GM12878 (cell line): Measurements from ENCODE around the gene CMTM3. TPM values are rescaled to one million over a fixed set of nuclear protein-coding genes. Genes with fewer than 3 reads are reported as not detected.

Source experiments
- ATAC-seq: fragments of 200-7000 bp; cut with Tn5 transposase; 3 replicates; pipeline ENCODE4 v1.9.1; 2020; ENCODE audit warnings: mild to moderate bottlenecking, moderate library complexity
- BruUV-seq: library from RNA; stranded (reverse); fragments of 400-500 nt; replicated peaks from 2 replicates; lab custom pipeline; 2021; lab: Mats Ljungman, UMichigan
- CTCF ChIA-PET: fragments of 300-600 bp; sonication (Branson Sonifier 250); formaldehyde crosslinking; extraction: SDS; loops from one replicate; lab custom pipeline; 2021; ENCODE audit warnings: inconsistent platforms; lab: Yijun Ruan, JAX
- POLR2A ChIA-PET: fragments of 350-600 bp; formaldehyde crosslinking; extraction: SDS; loops from one replicate; lab custom pipeline; 2021; ENCODE audit warnings: inconsistent platforms; lab: Charles Lee
- RAD21 ChIA-PET: fragments of 300-600 bp; sonication (Branson Sonifier 250); formaldehyde crosslinking; loops from one replicate; lab custom pipeline; 2023; ENCODE audit warnings: antibody characterized with exemption; ENCODE audit not compliant: unreplicated experiment; lab: Charles Lee
- SMC1A ChIA-PET: fragments of 300-600 bp; sonication (Branson Sonifier 250); formaldehyde crosslinking; loops from one replicate; lab custom pipeline; 2023; ENCODE audit not compliant: unreplicated experiment, uncharacterized antibody; lab: Charles Lee
- DNase-seq: peaks from one replicate; pipeline ENCODE4 v3.0.0-alpha.2; 2011; ENCODE audit warnings: low read depth, low spot score
- FAIRE-seq: peaks from 3 replicates; lab custom pipeline; 2011; peaks lifted over from hg19 to GRCh38; lab: Jason Lieb, UNC
- H2AFZ ChIP-seq: 2 replicates; pipeline ENCODE4 v1.6.0; 2011; ENCODE audit warnings: low read depth, low read length, control low read depth; ENCODE audit not compliant: control insufficient read depth
- H3K27ac ChIP-seq: 2 replicates; pipeline ENCODE4 v1.5.1; 2011; ENCODE audit warnings: control low read depth; ENCODE audit not compliant: control insufficient read depth, insufficient read depth
- H3K27me3 ChIP-seq, 2 experiments: replicated peaks in 1 of 2; 2 replicates each; pipeline versions ENCODE4 v1.6.0 to v1.6.1; 2011; ENCODE audit warnings: low read length in 1 of 2; ENCODE audit not compliant: control insufficient read depth in 2 of 2, insufficient read depth in 2 of 2
- H3K36me3 ChIP-seq, 2 experiments: 2 replicates each; pipeline ENCODE4 v1.5.1; 2011; ENCODE audit warnings: low read length in 1 of 2; ENCODE audit not compliant: control insufficient read depth in 2 of 2, insufficient read depth in 2 of 2
- H3K4me1 ChIP-seq: 2 replicates; pipeline ENCODE4 v1.6.1; 2011; ENCODE audit warnings: mild to moderate bottlenecking, low read length, moderate library complexity, mixed read lengths; ENCODE audit not compliant: control insufficient read depth, insufficient read depth
- H3K4me2 ChIP-seq: 2 replicates; pipeline ENCODE4 v1.6.0; 2011; ENCODE audit warnings: control low read depth; ENCODE audit not compliant: control insufficient read depth, insufficient read depth
- H3K4me3 ChIP-seq: fragments of 200-600 bp; sonication (generic); 2 replicates; pipeline ENCODE4 v1.5.1; 2016
- H3K79me2 ChIP-seq: 2 replicates; pipeline ENCODE4 v1.6.0; 2011; ENCODE audit warnings: low read length; ENCODE audit not compliant: control insufficient read depth, insufficient read depth
- H3K9ac ChIP-seq: 2 replicates; pipeline ENCODE4 v1.8.0; 2011; ENCODE audit warnings: low read length, control low read depth, mixed read lengths; ENCODE audit not compliant: control insufficient read depth, insufficient read depth
- H3K9me3 ChIP-seq: replicated peaks from 3 replicates; pipeline ENCODE4 v1.5.1; 2011; ENCODE audit warnings: mild to moderate bottlenecking, low read length; ENCODE audit not compliant: control insufficient read depth, insufficient read depth
- H4K20me1 ChIP-seq: 2 replicates; pipeline ENCODE4 v1.6.0; 2011; ENCODE audit not compliant: control insufficient read depth, insufficient read depth
- ATF2 ChIP-seq: IDR thresholded peaks from 2 replicates; pipeline ENCODE4 v1.6.1; 2012; ENCODE audit warnings: low read length, inconsistent platforms
- BACH1 ChIP-seq: fragments of 450-650 bp; IDR thresholded peaks from 2 replicates; pipeline ENCODE4 v1.6.1; 2017; ENCODE audit warnings: mild to moderate bottlenecking, borderline replicate concordance
- BCLAF1 ChIP-seq: fragments of 450-650 bp; IDR thresholded peaks from 2 replicates; pipeline ENCODE4 v1.6.1; 2017; ENCODE audit warnings: antibody characterized with exemption, mild to moderate bottlenecking, moderate library complexity
- BMI1 ChIP-seq: fragments of 450-650 bp; IDR thresholded peaks from 2 replicates; pipeline ENCODE4 v1.6.1; 2016; ENCODE audit warnings: mild to moderate bottlenecking, moderate library complexity, borderline replicate concordance
- BRCA1 ChIP-seq: IDR thresholded peaks from 2 replicates; pipeline ENCODE4 v1.6.1; 2011; ENCODE audit warnings: low read depth, low read length, improper control_type of control experiment
- CEBPB ChIP-seq, 2 experiments: fragments of 150-350 bp in 1 of 2; IDR thresholded peaks; 2 replicates each; pipeline ENCODE4 v1.6.1; 2012 to 2014; ENCODE audit warnings: low read depth in 2 of 2, low read length in 2 of 2, borderline replicate concordance in 1 of 2, inconsistent platforms in 1 of 2
- CHD2 ChIP-seq: IDR thresholded peaks from 2 replicates; pipeline ENCODE4 v1.6.1; 2011; ENCODE audit warnings: low read depth, low read length, improper control_type of control experiment, borderline replicate concordance
- CHD4 ChIP-seq: fragments of 200-600 bp; sonication (generic); IDR thresholded peaks from 2 replicates; pipeline ENCODE4 v1.6.1; 2016; ENCODE audit warnings: mild to moderate bottlenecking
- EGR1 ChIP-seq, 2 experiments: IDR thresholded peaks; 1 replicate in 1 of 2; 2 replicates in 1 of 2; pipeline ENCODE4 v1.6.1; 2011 to 2012; ENCODE audit warnings: low read depth in 2 of 2, low read length in 2 of 2, borderline replicate concordance in 1 of 2, mild to moderate bottlenecking in 1 of 2, moderate library complexity in 1 of 2
- NKRF ChIP-seq: fragments of 450-650 bp; conservative IDR thresholded peaks from 2 replicates; pipeline ENCODE4 v1.6.1; 2017; ENCODE audit warnings: mild to moderate bottlenecking, moderate library complexity
- PRDM15 ChIP-seq: fragments of 450-650 bp; formaldehyde crosslinking; IDR thresholded peaks from 2 replicates; pipeline ENCODE4 v1.4.0; 2020; ENCODE audit warnings: mild to moderate bottlenecking, moderate library complexity
- SP1 ChIP-seq: IDR thresholded peaks from one replicate; pipeline ENCODE4 v1.6.1; 2011; ENCODE audit warnings: low read depth, low read length
- WGBS: methylation state at CpG from one replicate; pipeline ENCODE4 v1.1.6; 2016; ENCODE audit warnings: low lambda C conversion rate; ENCODE audit not compliant: insufficient replicate concordance, insufficient coverage; ENCODE audit errors: missing lambda C conversion rate; 5-methylcytosine and 5-hydroxymethylcytosine counted together
- in situ Hi-C: fragments of 300-500 bp; cut with MboI; formaldehyde crosslinking; loops from 9 replicates; pipeline ENCODE4 v1.14.3; 2018; ENCODE audit warnings: mixed read lengths
- intact Hi-C: fragments of 100-400 bp; cut with micrococcal nuclease; formaldehyde crosslinking; loops from one replicate; pipeline ENCODE4 v1.14.2; 2022; ENCODE audit not compliant: unreplicated experiment
- polyA plus RNA-seq, 11 experiments: library from polyadenylated mRNA; depleted of rRNA in 4 of 11; unstranded in 6 of 11; stranded (reverse) in 5 of 11; fragments of >200 nt; fragmentation: Nextera tagmentation in 4 of 11; fragmentation: Illumina TruSeq in 1 of 11; extraction: Ambion mirVana in 4 of 11; extraction: Trizol in 1 of 11; gene quantifications; 1 replicate in 1 of 11; 2 replicates in 10 of 11; pipeline versions ENCODE4 v1.2.1 to v1.2.3, GENCODE V29; 2011 to 2016; ENCODE audit warnings: inconsistent platforms in 2 of 11, missing spikeins in 2 of 11, low read depth in 1 of 11
- total RNA-seq, 4 experiments: library from RNA; depleted of rRNA in 3 of 4; stranded (reverse); fragments of >200 nt in 3 of 4; fragmentation: Illumina TruSeq in 1 of 4; extraction: Trizol in 1 of 4; gene quantifications; 2 replicates each; pipeline versions ENCODE4 v1.2.1 to v1.2.3, GENCODE V29; 2013 to 2021

The CMTM3 gene
- total and polyA plus RNA-seq, 10 of the 15 experiments (the other 5 are each of a cell fraction or from before 2014, with no cell fraction given) = 5.4 to 47.4 (median 28.6) TPM

- H3K27ac ChIP-seq = no peak overlapping the region
- ChIA-PET RAD21 (interaction anchor here (0.7 to 1.0 kb wide), 2 partner anchors 12 to 13 kb away, joined by 3 read pairs; no protein-coding TSS in a partner anchor), POLR2A (interaction anchor here (0.5 to 2.4 kb wide), 2 partner anchors 11 to 42 kb away, joined by 4 to 6 read pairs; no protein-coding TSS in a partner anchor), SMC1A (interaction anchor here (1.1 to 4.0 kb wide), 6 partner anchors 12 to 132 kb away, joined by 3 to 25 read pairs (median 4); no protein-coding TSS in a partner anchor), CTCF (interaction anchor here (0.6 to 4.6 kb wide), 7 partner anchors 12 to 1906 kb away, joined by 3 to 26 read pairs (median 3); no protein-coding TSS in a partner anchor)
- H3K79me2 ChIP-seq = no peaks in the 10 kb centered on the region
- in situ Hi-C loops (no loop called here), intact Hi-C loops (no loop called here)
- H3K4me3 ChIP-seq = no peak overlapping the region
- ATAC-seq = no peak
- BruUV-seq = no TSS peak
- FAIRE-seq = no peak
- no peak overlapping the region for H3K4me2 ChIP-seq
- H2AFZ ChIP-seq = no peak overlapping the region
- no peaks in the 10 kb centered on the region for H4K20me1 ChIP-seq
- no peaks in the 10 kb centered on the region for H3K4me1 ChIP-seq
- H3K36me3 ChIP-seq = no peaks in the 10 kb centered on the region
- TF ChIP-seq BRCA1 (no peak), CEBPB (IDR thresholded peaks at IDR 0.05; ENCODE audit: borderline replicate concordance in 1 of 2, low read depth in 2 of 2, low read length in 2 of 2) (no peak), BACH1 (no peak), CHD4 (no peak), BMI1 (no peak), CHD2 (no peak), EGR1 (IDR thresholded peaks at IDR 0.05; ENCODE audit: borderline replicate concordance in 1 of 2, low read depth in 2 of 2, low read length in 2 of 2) (no peak), PRDM15 (CRISPR knock-in tag) (no peak), BCLAF1 (no peak), SP1 (no peak), ATF2 (no peak), NKRF (no peak)
- no peak overlapping the region for H3K9ac ChIP-seq
- 81% methylated on average over 3 of the region's 3 CpGs for WGBS
- no peaks in the 10 kb centered on the region for H3K9me3 ChIP-seq
- DNase-seq = no peak
- peaks cover 7 to 13% of the 10 kb centered on the region in 2 experiments for H3K27me3 ChIP-seq
Measured at GRCh38 chr16:66575060-66575459, 29.4 kb upstream of the CMTM3 start.
